SK-N-SH (cell line): ENCODE results near the gene LRRC25.
"Not testable (repeated sequence)": the region's sequence is repeated elsewhere in the genome, so short reads cannot be mapped to it uniquely, and the experiment has no call there.

Source experiments
- JUND ChIP-seq: IDR thresholded peaks from 2 replicates; pipeline ENCODE4 v1.4.0; 2012
- NRF1 ChIP-seq: IDR thresholded peaks from 2 replicates; pipeline ENCODE4 v1.6.1; 2012; ENCODE audit warnings: low read depth, mild to moderate bottlenecking, low read length
- RFX5 ChIP-seq: IDR thresholded peaks from 2 replicates; pipeline ENCODE4 v1.6.1; 2012; ENCODE audit warnings: mild to moderate bottlenecking, improper control_type of control experiment, low read length
- SMC3 ChIP-seq: IDR thresholded peaks from 2 replicates; pipeline ENCODE4 v1.6.1; 2012; ENCODE audit warnings: low read depth, low read length, improper control_type of control experiment
- TAF1 ChIP-seq: IDR thresholded peaks from 2 replicates; pipeline ENCODE4 v1.6.1; 2012; ENCODE audit warnings: low read depth, mild to moderate bottlenecking, low read length, moderate library complexity, borderline replicate concordance
- YY1 ChIP-seq: IDR thresholded peaks from 2 replicates; pipeline ENCODE4 v1.4.0; 2012; ENCODE audit warnings: low read depth, mild to moderate bottlenecking
- TF ChIP-seq, protein P1 (sequence below): fragments of 200-600 bp; sonication (generic); IDR thresholded peaks from 2 replicates; pipeline ENCODE4 v1.6.1; 2017; ENCODE audit warnings: antibody characterized with exemption, mild to moderate bottlenecking, moderate library complexity
- TF ChIP-seq, protein P2 (sequence below): IDR thresholded peaks from 2 replicates; pipeline ENCODE4 v1.4.0; 2012; ENCODE audit warnings: low read depth

DNA sequence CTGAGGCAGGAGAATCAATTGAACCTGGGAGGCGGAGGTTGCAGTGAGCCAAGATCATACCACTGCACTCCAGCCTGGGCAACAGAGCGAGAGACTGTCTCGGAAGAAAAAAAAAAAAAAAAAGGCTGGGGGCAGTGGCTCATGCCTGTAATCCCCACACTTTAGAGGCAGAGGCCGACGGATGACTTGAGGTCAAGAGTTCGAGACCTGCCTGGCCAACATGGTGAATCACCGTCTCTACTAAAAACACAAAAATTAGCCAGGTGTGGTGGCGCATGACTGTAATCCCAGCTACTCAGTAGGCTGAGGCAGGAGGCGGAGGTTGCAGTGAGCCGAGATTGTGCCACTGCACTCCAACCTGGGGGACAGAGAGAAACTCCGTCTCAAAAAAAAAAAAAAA lies 13.8 kb downstream of the LRRC25 start:
- TF ChIP-seq, protein P1, sequence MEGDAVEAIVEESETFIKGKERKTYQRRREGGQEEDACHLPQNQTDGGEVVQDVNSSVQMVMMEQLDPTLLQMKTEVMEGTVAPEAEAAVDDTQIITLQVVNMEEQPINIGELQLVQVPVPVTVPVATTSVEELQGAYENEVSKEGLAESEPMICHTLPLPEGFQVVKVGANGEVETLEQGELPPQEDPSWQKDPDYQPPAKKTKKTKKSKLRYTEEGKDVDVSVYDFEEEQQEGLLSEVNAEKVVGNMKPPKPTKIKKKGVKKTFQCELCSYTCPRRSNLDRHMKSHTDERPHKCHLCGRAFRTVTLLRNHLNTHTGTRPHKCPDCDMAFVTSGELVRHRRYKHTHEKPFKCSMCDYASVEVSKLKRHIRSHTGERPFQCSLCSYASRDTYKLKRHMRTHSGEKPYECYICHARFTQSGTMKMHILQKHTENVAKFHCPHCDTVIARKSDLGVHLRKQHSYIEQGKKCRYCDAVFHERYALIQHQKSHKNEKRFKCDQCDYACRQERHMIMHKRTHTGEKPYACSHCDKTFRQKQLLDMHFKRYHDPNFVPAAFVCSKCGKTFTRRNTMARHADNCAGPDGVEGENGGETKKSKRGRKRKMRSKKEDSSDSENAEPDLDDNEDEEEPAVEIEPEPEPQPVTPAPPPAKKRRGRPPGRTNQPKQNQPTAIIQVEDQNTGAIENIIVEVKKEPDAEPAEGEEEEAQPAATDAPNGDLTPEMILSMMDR = not testable (repeated sequence)
- TF ChIP-seq, protein P2, sequence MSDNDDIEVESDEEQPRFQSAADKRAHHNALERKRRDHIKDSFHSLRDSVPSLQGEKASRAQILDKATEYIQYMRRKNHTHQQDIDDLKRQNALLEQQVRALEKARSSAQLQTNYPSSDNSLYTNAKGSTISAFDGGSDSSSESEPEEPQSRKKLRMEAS = not testable (repeated sequence)
- not testable (repeated sequence) for TF ChIP-seq JUND, NRF1, RFX5, TAF1, YY1, SMC3
